Measurements from ENCODE around the gene GYS1.

The GYS1 gene

GRCh38 chr19:48993175-48994034, at the start of gene GYS1, which contains the start of gene RUVBL2 (continued):
- TF ChIP-seq KLF9 (tag by site-specific recombination; IDR thresholded peaks at IDR 0.05; ENCODE audit: low read depth) (peak; percentile 83), OVOL3 (tag by site-specific recombination; IDR thresholded peaks at IDR 0.05) (no peak), IKZF3 (tag by site-specific recombination; IDR thresholded peaks at IDR 0.05) (peak; percentile 94), ELK4 (IDR thresholded peaks at IDR 0.05; ENCODE audit: borderline replicate concordance, low read depth, low read length) (no peak), ZNF513 (tag by site-specific recombination; IDR thresholded peaks at IDR 0.05) (peak; percentile 96), ZNF561 (tag by site-specific recombination; IDR thresholded peaks at IDR 0.05; ENCODE audit: borderline replicate concordance) (0 out of 2 replicates have a peak, but pooled peaks have one; percentile 51), ZNF558 (tag by site-specific recombination; IDR thresholded peaks at IDR 0.05) (no peak; the same call in 1 of the 2 replicates), ZFP3 (tag by site-specific recombination; IDR thresholded peaks at IDR 0.05; ENCODE audit: low read depth) (no peak), ZNF324 (tag by site-specific recombination; IDR thresholded peaks at IDR 0.05) (peak; percentile 57; the same call in 1 of the 2 replicates), GLIS2 (tag by site-specific recombination; IDR thresholded peaks at IDR 0.05) (peak; percentile 68; the same call in 1 of the 2 replicates), ZNF600 (tag by site-specific recombination; IDR thresholded peaks at IDR 0.05) (0 out of 2 replicates have a peak, but pooled peaks have one; percentile 17), MEIS1 (CRISPR knock-in tag; IDR thresholded peaks at IDR 0.05; ENCODE audit: borderline replicate concordance) (no peak), PRDM6 (tag by site-specific recombination; IDR thresholded peaks at IDR 0.05) (no peak), ZNF501 (tag by site-specific recombination; IDR thresholded peaks at IDR 0.05) (peak; percentile 80), ZBTB11 (tag by site-specific recombination; conservative IDR thresholded peaks at IDR 0.05; ENCODE audit: low read depth) (peak; percentile 86), YY2 (tag by site-specific recombination; IDR thresholded peaks at IDR 0.05) (peak; percentile 83), ZNF529 (tag by site-specific recombination; IDR thresholded peaks at IDR 0.05; ENCODE audit: insufficient replicate concordance) (no peak)
- TF ChIP-seq, protein P1, sequence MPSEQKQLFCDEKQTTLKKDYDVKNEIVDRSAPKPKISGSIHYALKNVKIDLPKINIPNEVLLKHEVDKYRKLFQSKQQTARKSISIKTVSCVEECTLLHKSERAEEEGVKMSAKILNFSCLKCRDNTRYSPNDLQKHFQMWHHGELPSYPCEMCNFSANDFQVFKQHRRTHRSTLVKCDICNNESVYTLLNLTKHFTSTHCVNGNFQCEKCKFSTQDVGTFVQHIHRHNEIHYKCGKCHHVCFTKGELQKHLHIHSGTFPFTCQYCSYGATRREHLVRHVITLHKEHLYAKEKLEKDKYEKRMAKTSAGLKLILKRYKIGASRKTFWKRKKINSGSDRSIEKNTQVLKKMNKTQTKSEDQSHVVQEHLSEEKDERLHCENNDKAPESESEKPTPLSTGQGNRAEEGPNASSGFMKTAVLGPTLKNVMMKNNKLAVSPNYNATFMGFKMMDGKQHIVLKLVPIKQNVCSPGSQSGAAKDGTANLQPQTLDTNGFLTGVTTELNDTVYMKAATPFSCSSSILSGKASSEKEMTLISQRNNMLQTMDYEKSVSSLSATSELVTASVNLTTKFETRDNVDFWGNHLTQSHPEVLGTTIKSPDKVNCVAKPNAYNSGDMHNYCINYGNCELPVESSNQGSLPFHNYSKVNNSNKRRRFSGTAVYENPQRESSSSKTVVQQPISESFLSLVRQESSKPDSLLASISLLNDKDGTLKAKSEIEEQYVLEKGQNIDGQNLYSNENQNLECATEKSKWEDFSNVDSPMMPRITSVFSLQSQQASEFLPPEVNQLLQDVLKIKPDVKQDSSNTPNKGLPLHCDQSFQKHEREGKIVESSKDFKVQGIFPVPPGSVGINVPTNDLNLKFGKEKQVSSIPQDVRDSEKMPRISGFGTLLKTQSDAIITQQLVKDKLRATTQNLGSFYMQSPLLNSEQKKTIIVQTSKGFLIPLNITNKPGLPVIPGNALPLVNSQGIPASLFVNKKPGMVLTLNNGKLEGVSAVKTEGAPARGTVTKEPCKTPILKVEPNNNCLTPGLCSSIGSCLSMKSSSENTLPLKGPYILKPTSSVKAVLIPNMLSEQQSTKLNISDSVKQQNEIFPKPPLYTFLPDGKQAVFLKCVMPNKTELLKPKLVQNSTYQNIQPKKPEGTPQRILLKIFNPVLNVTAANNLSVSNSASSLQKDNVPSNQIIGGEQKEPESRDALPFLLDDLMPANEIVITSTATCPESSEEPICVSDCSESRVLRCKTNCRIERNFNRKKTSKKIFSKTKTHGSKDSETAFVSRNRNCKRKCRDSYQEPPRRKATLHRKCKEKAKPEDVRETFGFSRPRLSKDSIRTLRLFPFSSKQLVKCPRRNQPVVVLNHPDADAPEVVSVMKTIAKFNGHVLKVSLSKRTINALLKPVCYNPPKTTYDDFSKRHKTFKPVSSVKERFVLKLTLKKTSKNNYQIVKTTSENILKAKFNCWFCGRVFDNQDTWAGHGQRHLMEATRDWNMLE (tag by site-specific recombination; conservative IDR thresholded peaks at IDR 0.05; ENCODE audit: low read depth) = peak; percentile 77

Data from HEK293 (cell line).